ENCODE results near the gene SLC34A3. TPM values are rescaled to one million over a fixed set of nuclear protein-coding genes. Genes with fewer than 3 reads are reported as not detected.

Gene SLC34A3
- total and polyA plus RNA-seq, 2 donors (not counting 1 experiment from before 2014, with no cell fraction given), result not detected

DNA sequence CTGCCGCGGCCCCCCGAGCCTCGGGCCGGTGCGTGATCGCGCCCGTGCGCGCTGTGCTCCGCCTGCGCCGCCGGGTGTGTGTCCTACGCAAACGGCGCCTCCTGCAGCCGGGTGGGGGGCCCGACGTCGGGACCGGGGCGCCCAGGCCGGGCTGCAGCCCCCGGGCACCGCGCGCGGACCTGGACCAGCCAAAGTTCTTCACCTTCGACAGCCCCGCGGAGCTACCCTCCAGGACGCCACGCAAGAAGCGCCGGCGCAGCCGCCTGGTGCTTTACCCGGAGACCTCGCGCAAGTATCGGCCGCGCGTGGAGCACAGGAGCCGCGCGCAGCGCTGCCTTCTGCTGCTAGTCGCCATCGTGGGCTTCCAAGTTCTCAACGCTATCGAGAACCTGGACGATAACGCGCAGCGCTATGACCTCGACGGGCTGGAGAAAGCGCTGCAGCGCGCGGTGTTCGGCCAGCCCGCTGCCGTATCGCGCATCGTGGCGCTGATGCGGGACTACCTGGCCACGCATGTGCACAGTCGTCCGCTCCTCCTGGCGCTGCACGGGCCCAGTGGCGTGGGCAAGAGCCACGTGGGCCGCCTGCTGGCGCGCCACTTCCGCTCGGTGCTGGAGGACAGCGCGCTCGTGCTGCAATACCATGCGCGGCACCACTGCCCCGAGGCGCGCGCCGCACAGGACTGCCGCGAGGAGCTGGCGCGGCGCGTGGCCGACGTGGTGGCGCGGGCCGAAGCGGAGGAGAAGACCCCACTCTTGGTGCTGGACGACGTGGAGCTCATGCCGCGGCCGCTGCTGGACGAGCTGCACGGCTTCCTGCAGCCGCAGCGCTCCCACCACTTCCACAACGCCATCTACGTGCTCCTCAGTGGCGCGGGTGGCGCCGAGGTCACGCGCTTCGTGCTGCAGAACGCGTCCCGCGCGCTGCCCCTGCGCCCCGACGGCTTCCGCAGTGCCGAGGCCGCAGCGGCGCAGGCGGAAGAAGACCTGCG lies 48.3 kb downstream of the SLC34A3 start:
- intact Hi-C loops (cut with micrococcal nuclease), result no loop called here
- no peaks in the 10 kb centered on the region for H3K9me3 ChIP-seq (ENCODE audit: control extremely low read depth in 1 of 3, control insufficient read depth in 2 of 3, insufficient read depth in 1 of 3, low read length in 2 of 3)
- H3K4me2 ChIP-seq (replicated peaks; ENCODE audit: low read depth, low read length, poor library complexity, severe bottlenecking), result peak overlapping the region; percentile 100
- H3K27me3 Mint-ChIP-seq, result no peaks in the 10 kb centered on the region
- peak overlapping the region in 1 of 2 donors; percentile 79 for H3K27ac ChIP-seq (ENCODE audit: low read length in 2 of 2)
- peaks cover 36 to 64% of the 10 kb centered on the region in 2 donors for H3K4me1 ChIP-seq (ENCODE audit: control insufficient read depth in 2 of 2, insufficient read depth in 2 of 2, low read length in 2 of 2)
- ChIA-PET POLR2A (interaction anchor here (1.3 kb wide), 1 partner anchor 11 kb away, joined by 4 read pairs; no protein-coding TSS in a partner anchor), CTCF (interaction anchor here (1.1 kb wide), 1 partner anchor 10 kb away, joined by 3 read pairs; no protein-coding TSS in a partner anchor)
- no peak overlapping the region for H3K27ac Mint-ChIP-seq
- no peak overlapping the region for H3K4me3 Mint-ChIP-seq
- H3K79me2 ChIP-seq (ENCODE audit: control insufficient read depth, insufficient read depth, low read length), result peaks cover 20% of the 10 kb centered on the region
- peaks cover 0 to 12% of the 10 kb centered on the region in 2 experiments for H3K36me3 ChIP-seq (replicated peaks in 1 of 2; ENCODE audit: control extremely low read depth in 1 of 2, control insufficient read depth in 1 of 2, extremely low read depth in 1 of 2, insufficient read depth in 2 of 2, low read length in 1 of 2)
- WGBS (ENCODE audit: insufficient coverage), result 95% methylated on average over 139 of the region's 139 CpGs
- peak; percentile 27 for DNase-seq
- H3K9me3 Mint-ChIP-seq (ENCODE audit: insufficient read depth), result no peaks in the 10 kb centered on the region
- peak overlapping the region; percentile 83 for H3K9ac ChIP-seq (ENCODE audit: low read length)
- no peak overlapping the region for H3K4me3 ChIP-seq (ENCODE audit: control extremely low read depth in 1 of 5, extremely low read depth in 1 of 5, insufficient read depth in 1 of 5, low read depth in 2 of 5, low read length in 4 of 5)
- no peak overlapping the region for H2AFZ ChIP-seq (ENCODE audit: insufficient read depth, low read depth, low read length, poor library complexity, severe bottlenecking)
- H3K4me1 Mint-ChIP-seq, result peaks cover 49% of the 10 kb centered on the region
- peaks cover 25% of the 10 kb centered on the region for H4K20me1 ChIP-seq (ENCODE audit: control insufficient read depth, insufficient read depth, low read length, poor library complexity, severe bottlenecking)
- H3K27me3 ChIP-seq (replicated peaks in 1 of 4; ENCODE audit: control extremely low read depth in 1 of 4, control insufficient read depth in 3 of 4, insufficient read depth in 4 of 4, low read length in 3 of 4), result no peaks in the 10 kb centered on the region
- no peak for TF ChIP-seq EZH2 (IDR thresholded peaks at IDR 0.05; ENCODE audit: borderline replicate concordance, insufficient read depth, low read depth, low read length, poor library complexity, severe bottlenecking)
- TF ChIP-seq, protein P1, sequence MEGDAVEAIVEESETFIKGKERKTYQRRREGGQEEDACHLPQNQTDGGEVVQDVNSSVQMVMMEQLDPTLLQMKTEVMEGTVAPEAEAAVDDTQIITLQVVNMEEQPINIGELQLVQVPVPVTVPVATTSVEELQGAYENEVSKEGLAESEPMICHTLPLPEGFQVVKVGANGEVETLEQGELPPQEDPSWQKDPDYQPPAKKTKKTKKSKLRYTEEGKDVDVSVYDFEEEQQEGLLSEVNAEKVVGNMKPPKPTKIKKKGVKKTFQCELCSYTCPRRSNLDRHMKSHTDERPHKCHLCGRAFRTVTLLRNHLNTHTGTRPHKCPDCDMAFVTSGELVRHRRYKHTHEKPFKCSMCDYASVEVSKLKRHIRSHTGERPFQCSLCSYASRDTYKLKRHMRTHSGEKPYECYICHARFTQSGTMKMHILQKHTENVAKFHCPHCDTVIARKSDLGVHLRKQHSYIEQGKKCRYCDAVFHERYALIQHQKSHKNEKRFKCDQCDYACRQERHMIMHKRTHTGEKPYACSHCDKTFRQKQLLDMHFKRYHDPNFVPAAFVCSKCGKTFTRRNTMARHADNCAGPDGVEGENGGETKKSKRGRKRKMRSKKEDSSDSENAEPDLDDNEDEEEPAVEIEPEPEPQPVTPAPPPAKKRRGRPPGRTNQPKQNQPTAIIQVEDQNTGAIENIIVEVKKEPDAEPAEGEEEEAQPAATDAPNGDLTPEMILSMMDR (IDR thresholded peaks at IDR 0.05), result no peak
- no peak for ATAC-seq (ENCODE audit: low read depth)

Measured in B cell (primary cell).